Sigmoid colon (tissue), 7 donors: ENCODE data around the gene DCAKD. TPM values are rescaled to one million over a fixed set of nuclear protein-coding genes. Genes with fewer than 3 reads are reported as not detected.

Source experiments
- DNase-seq: peaks from one replicate; pipeline ENCODE4 v3.0.0-alpha.2; 2019
- H3K27ac ChIP-seq, 4 donors: fragments of 200-600 bp; sonication (generic); one replicate each; pipeline ENCODE4 v1.5.1; 2016 to 2019; ENCODE audit warnings: mild to moderate bottlenecking in 1 of 4
- H3K27me3 ChIP-seq, 3 donors: fragments of 200-600 bp; sonication (generic); one replicate each; pipeline ENCODE4 v1.5.1; 2019; ENCODE audit warnings: mild to moderate bottlenecking in 1 of 3
- H3K36me3 ChIP-seq, 4 donors: fragments of 200-600 bp; sonication (generic); one replicate each; pipeline ENCODE4 v1.5.1; 2016 to 2019
- H3K4me1 ChIP-seq, 4 donors: fragments of 200-600 bp; sonication (generic); one replicate each; pipeline ENCODE4 v1.5.1; 2017 to 2019
- H3K4me3 ChIP-seq, 4 donors: fragments of 200-600 bp; sonication (generic); one replicate each; pipeline ENCODE4 v1.5.1; 2017 to 2019; ENCODE audit warnings: mild to moderate bottlenecking in 2 of 4, moderate library complexity in 1 of 4
- H3K9me3 ChIP-seq, 4 donors: fragments of 200-600 bp in 3 of 4; sonication (generic) in 3 of 4; one replicate each; pipeline versions ENCODE4 v1.5.1 to v1.6.1; 2013 to 2019
- EP300 ChIP-seq, 4 donors: sonication (generic); formaldehyde crosslinking; IDR thresholded peaks; one replicate each; pipeline ENCODE4 v1.6.1; 2017; ENCODE audit warnings: antibody characterized with exemption in 4 of 4
- POLR2A ChIP-seq, 2 donors: fragments of 450-650 bp; IDR thresholded peaks; one replicate each; pipeline ENCODE4 v1.6.1; 2016; ENCODE audit warnings: antibody characterized with exemption in 2 of 2, mild to moderate bottlenecking in 2 of 2, moderate library complexity in 2 of 2
- POLR2AphosphoS5 ChIP-seq, 4 donors: sonication (generic); formaldehyde crosslinking; IDR thresholded peaks; one replicate each; pipeline ENCODE4 v1.6.1; 2017; ENCODE audit warnings: antibody characterized with exemption in 4 of 4
- WGBS, 2 donors: extraction: QIAGEN DNeasy Blood & Tissue Kit; methylation state at CpG; one replicate each; pipeline ENCODE4 v1.1.7; 2013; 5-methylcytosine and 5-hydroxymethylcytosine counted together
- intact Hi-C: fragments of 100-400 bp; cut with DNase I; formaldehyde crosslinking; loops from one replicate; pipeline ENCODE4 v1.15.1; 2023
- polyA plus RNA-seq, 3 donors: library from polyadenylated mRNA; stranded (reverse); fragments of 200-250 nt; gene quantifications; one replicate each; pipeline ENCODE4 v1.2.3, GENCODE V29; 2013
- small RNA-seq, 3 donors: library from RNA; depleted of rRNA; stranded (forward); fragments of <200 nt; gene quantifications; one replicate each; pipeline ENCODE3, GENCODE V24; 2016
- total RNA-seq, 4 donors: library from RNA; depleted of rRNA; stranded (reverse); fragments of >200 nt; gene quantifications; one replicate each; pipeline ENCODE4 v1.1.0, GENCODE V29; 2016
- TF ChIP-seq, protein P1 (sequence below), 4 experiments: fragments of 450-650 bp in 3 of 4; fragments of 200-600 bp in 1 of 4; IDR thresholded peaks; one replicate each; pipeline ENCODE4 v1.5.1; 2016 to 2019; ENCODE audit warnings: antibody characterized with exemption in 4 of 4, mild to moderate bottlenecking in 3 of 4, moderate library complexity in 2 of 4
- donor health status: healthy with polysubstance abuse.
- donor health status: Bipolar disorder and iron deficiency.
- donor health status: healthy.

The DCAKD gene
- total and polyA plus RNA-seq, 7 donors = 5.1 to 46.0 (median 25.2) TPM

DNA sequence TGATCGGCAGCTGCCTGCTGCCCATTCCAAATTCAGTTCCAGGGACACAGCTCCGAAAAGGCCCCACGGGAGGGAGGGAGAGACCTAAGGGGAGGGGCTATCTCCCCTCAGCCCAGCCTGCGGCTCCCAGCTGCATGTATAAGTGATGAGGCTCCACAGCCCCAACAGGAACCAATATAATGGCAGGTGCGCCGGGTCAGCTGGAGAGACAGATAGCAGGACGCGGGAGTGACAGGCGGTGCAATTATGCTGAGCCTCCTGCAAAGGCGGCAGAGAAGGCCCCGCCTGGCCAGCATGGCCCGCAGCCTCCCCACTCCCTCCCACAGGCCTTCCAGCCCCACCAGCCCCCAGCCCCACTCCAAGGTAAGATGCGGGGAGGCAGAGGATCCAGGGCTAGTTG lies 75.2 kb downstream of the DCAKD start:
- peak overlapping the region in 2 of 4 donors; percentile 77 to 82 for H3K27ac ChIP-seq
- no peaks in the 10 kb centered on the region for H3K36me3 ChIP-seq
- TF ChIP-seq POLR2AphosphoS5 (IDR thresholded peaks at IDR 0.05) (no peak), EP300 (IDR thresholded peaks at IDR 0.05) (no peak), POLR2A (IDR thresholded peaks at IDR 0.05) (no peak)
- TF ChIP-seq, protein P1, sequence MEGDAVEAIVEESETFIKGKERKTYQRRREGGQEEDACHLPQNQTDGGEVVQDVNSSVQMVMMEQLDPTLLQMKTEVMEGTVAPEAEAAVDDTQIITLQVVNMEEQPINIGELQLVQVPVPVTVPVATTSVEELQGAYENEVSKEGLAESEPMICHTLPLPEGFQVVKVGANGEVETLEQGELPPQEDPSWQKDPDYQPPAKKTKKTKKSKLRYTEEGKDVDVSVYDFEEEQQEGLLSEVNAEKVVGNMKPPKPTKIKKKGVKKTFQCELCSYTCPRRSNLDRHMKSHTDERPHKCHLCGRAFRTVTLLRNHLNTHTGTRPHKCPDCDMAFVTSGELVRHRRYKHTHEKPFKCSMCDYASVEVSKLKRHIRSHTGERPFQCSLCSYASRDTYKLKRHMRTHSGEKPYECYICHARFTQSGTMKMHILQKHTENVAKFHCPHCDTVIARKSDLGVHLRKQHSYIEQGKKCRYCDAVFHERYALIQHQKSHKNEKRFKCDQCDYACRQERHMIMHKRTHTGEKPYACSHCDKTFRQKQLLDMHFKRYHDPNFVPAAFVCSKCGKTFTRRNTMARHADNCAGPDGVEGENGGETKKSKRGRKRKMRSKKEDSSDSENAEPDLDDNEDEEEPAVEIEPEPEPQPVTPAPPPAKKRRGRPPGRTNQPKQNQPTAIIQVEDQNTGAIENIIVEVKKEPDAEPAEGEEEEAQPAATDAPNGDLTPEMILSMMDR (IDR thresholded peaks at IDR 0.05) = no peak
- intact Hi-C loops = no loop called here
- H3K4me1 ChIP-seq = peaks cover 0 to 53% (median 45%) of the 10 kb centered on the region in 4 donors
- no peak overlapping the region for H3K4me3 ChIP-seq
- 27 to 59% methylated on average over 13 of the region's 13 CpGs for WGBS, 2 donors
- no peak for DNase-seq
- H3K9me3 ChIP-seq = no peaks in the 10 kb centered on the region
- H3K27me3 ChIP-seq = no peaks in the 10 kb centered on the region

Small RNAs within 50 kb of the gene (small RNA-seq; reads per million reads assigned to genes)
- gene AC015936.2 (0 reads per million in 3 donors), gene RF00019 (0 reads per million in 3 donors)

Other genes with a start within 250 kb of the DCAKD start
- 100 to 1,000 TPM in 1 of 4 donors, 10 to 100 TPM in 3; 68.0 to 134 (median 82.7) TPM for gene GJC1, start 221.3 kb downstream of the DCAKD start, total RNA-seq
- gene GJC1, start 221.3 kb downstream of the DCAKD start, polyA plus RNA-seq = 1 to 10 TPM in 1 of 3 donors, under 1 TPM in 2; 0.23 to 4.7 (median 0.60) TPM
- gene HIGD1B, start 203.7 kb downstream of the DCAKD start, total RNA-seq = 1 to 10 TPM in 2 of 4 donors, not detected in 2; 1.8 to 2.5 TPM
- 1 to 10 TPM in 1 of 3 donors, not detected in 2; 1.1 TPM for gene HIGD1B, start 203.7 kb downstream of the DCAKD start, polyA plus RNA-seq
- 10 to 100 TPM; 33.7 to 93.1 (median 55.8) TPM for gene EFTUD2, start 152.2 kb downstream of the DCAKD start, total RNA-seq
- 10 to 100 TPM; 20.6 to 48.4 (median 21.6) TPM for gene EFTUD2, start 152.2 kb downstream of the DCAKD start, polyA plus RNA-seq
- gene GFAP, start 136.1 kb downstream of the DCAKD start, total RNA-seq = not detected
- gene GFAP, start 136.1 kb downstream of the DCAKD start, polyA plus RNA-seq = 1 to 10 TPM in 2 of 3 donors, not detected in 1; 1.3 to 2.4 TPM
- gene KIF18B, start 103.9 kb downstream of the DCAKD start, total RNA-seq = 1 to 10 TPM in 1 of 4 donors, under 1 TPM in 3; under 0.01 to 1.4 (median 0.30) TPM
- 10 to 100 TPM in 1 of 3 donors, 1 to 10 TPM in 1, under 1 TPM in 1; 0.60 to 10.5 (median 1.4) TPM for gene KIF18B, start 103.9 kb downstream of the DCAKD start, polyA plus RNA-seq
- 1 to 10 TPM in 2 of 4 donors, under 1 TPM in 2; 0.41 to 4.3 (median 1.3) TPM for gene C1QL1, start 83.3 kb downstream of the DCAKD start, total RNA-seq
- 1 to 10 TPM in 2 of 3 donors, not detected in 1; 1.4 to 2.0 TPM for gene C1QL1, start 83.3 kb downstream of the DCAKD start, polyA plus RNA-seq
- gene NMT1, start 9.7 kb upstream of the DCAKD start, total RNA-seq = 10 to 100 TPM; 41.0 to 59.2 (median 55.6) TPM
- 10 to 100 TPM; 13.2 to 38.4 (median 15.3) TPM for gene NMT1, start 9.7 kb upstream of the DCAKD start, polyA plus RNA-seq
- 10 to 100 TPM; 27.4 to 45.7 (median 33.9) TPM for gene PLCD3, start 80.9 kb upstream of the DCAKD start, total RNA-seq
- gene PLCD3, start 80.9 kb upstream of the DCAKD start, polyA plus RNA-seq = 100 to 1,000 TPM; 114 to 274 (median 137) TPM
- 10 to 100 TPM; 20.0 to 24.9 (median 21.9) TPM for gene ACBD4, start 84.1 kb upstream of the DCAKD start, total RNA-seq
- gene ACBD4, start 84.1 kb upstream of the DCAKD start, polyA plus RNA-seq = 10 to 100 TPM; 13.2 to 36.5 (median 20.1) TPM
- gene HEXIM1, start 96.8 kb upstream of the DCAKD start, total RNA-seq = 10 to 100 TPM; 41.0 to 60.9 (median 49.4) TPM
- 10 to 100 TPM; 21.6 to 38.8 (median 24.7) TPM for gene HEXIM1, start 96.8 kb upstream of the DCAKD start, polyA plus RNA-seq
- 10 to 100 TPM in 2 of 4 donors, 1 to 10 TPM in 2; 7.5 to 14.7 (median 11.2) TPM for gene HEXIM2, start 110.2 kb upstream of the DCAKD start, total RNA-seq
- gene HEXIM2, start 110.2 kb upstream of the DCAKD start, polyA plus RNA-seq = 1 to 10 TPM; 1.8 to 7.8 (median 6.6) TPM
- gene FMNL1, start 170.3 kb upstream of the DCAKD start, total RNA-seq = 10 to 100 TPM in 3 of 4 donors, 1 to 10 TPM in 1; 8.9 to 12.7 (median 11.0) TPM
- gene FMNL1, start 170.3 kb upstream of the DCAKD start, polyA plus RNA-seq = 10 to 100 TPM in 2 of 3 donors, 1 to 10 TPM in 1; 9.2 to 35.5 (median 10.8) TPM
- gene SPATA32, start 210.5 kb upstream of the DCAKD start, total RNA-seq = not detected
- under 1 TPM in 1 of 3 donors, not detected in 2; 0.07 TPM for gene SPATA32, start 210.5 kb upstream of the DCAKD start, polyA plus RNA-seq